Loucy (cell line): ENCODE results near the gene KCNG3.

Experiments used
- EZH2phosphoT487 ChIP-seq: fragments of 200-600 bp; IDR thresholded peaks from 2 replicates; pipeline ENCODE4 v1.6.1; 2018; ENCODE audit warnings: antibody characterized with exemption, mild to moderate bottlenecking, moderate library complexity, borderline replicate concordance
- TF ChIP-seq, protein P1 (sequence below): fragments of 200-600 bp; sonication (generic); conservative IDR thresholded peaks from 2 replicates; pipeline ENCODE4 v1.5.1; 2014; ENCODE audit warnings: mild to moderate bottlenecking, antibody characterized with exemption, low read length

DNA sequence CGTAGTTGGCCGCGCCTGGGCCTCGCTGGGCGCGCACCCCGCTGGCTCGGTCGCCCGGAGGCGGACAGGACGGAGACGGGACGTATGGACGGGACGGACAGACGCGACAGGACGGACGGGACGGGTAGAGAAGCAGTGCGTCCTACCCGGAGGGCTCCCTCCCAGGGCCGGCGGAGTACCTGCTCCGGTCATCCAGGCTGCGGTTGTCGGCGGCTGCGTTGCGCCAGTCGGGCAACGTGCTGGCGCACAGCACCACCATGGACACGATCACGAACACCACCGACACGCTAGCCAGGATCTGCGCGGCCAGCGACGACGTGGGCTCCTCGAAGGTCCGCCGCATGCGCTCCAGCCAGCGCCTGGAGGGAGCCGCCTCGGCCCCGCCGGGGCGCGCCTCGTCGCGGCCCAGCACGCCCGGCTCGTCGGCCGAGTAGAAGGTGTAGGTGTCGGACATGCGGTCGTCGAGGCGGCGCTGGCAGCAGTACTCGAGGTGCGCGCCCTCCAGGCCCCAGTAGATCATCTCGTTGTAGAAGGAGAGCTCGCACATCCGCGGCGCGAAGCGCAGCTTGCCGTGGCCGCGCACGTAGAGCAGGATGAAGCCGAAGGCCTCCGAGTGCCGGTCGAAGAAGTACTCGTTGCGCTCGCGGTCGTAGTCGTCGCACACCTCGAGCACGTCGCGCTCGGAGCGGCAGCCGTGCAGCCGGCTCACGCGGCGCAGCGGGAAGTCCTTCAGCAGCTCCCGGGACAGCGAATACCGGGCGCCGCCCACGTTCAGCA lies 903 bp downstream of the KCNG3 start:
- TF ChIP-seq, protein P1, sequence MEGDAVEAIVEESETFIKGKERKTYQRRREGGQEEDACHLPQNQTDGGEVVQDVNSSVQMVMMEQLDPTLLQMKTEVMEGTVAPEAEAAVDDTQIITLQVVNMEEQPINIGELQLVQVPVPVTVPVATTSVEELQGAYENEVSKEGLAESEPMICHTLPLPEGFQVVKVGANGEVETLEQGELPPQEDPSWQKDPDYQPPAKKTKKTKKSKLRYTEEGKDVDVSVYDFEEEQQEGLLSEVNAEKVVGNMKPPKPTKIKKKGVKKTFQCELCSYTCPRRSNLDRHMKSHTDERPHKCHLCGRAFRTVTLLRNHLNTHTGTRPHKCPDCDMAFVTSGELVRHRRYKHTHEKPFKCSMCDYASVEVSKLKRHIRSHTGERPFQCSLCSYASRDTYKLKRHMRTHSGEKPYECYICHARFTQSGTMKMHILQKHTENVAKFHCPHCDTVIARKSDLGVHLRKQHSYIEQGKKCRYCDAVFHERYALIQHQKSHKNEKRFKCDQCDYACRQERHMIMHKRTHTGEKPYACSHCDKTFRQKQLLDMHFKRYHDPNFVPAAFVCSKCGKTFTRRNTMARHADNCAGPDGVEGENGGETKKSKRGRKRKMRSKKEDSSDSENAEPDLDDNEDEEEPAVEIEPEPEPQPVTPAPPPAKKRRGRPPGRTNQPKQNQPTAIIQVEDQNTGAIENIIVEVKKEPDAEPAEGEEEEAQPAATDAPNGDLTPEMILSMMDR, result no peak
- TF ChIP-seq EZH2phosphoT487, result no peak
